Measurements from ENCODE around the gene SLC34A1.
"Not testable (repeated sequence)": the region's sequence is repeated elsewhere in the genome, so short reads cannot be mapped to it uniquely, and the experiment has no call there.

The SLC34A1 gene

GRCh38 chr5:177412603-177413233 lies 28.5 kb downstream of the SLC34A1 start:
- H3K4me3 ChIP-seq, result no peak overlapping the region

GRCh38 chr5:177414481-177414880 lies 30.2 kb downstream of the SLC34A1 start:
- no peak overlapping the region for H3K4me3 ChIP-seq
- no peak for TF ChIP-seq CTCF (IDR thresholded peaks at IDR 0.05)
- H3K27ac ChIP-seq, result no peak overlapping the region
- DNase-seq (ENCODE audit: low spot score), result no peak

More at GRCh38 chr5:177412603-177413233, 28.5 kb downstream of the SLC34A1 start:
- no peak for TF ChIP-seq CTCF (IDR thresholded peaks at IDR 0.05)
- DNase-seq (ENCODE audit: low spot score), result no peak
- H3K27ac ChIP-seq, result no peak overlapping the region

GRCh38 chr5:177417081-177417480 lies 32.8 kb downstream of the SLC34A1 start:
- H3K4me3 ChIP-seq; DNase-seq (ENCODE audit: low spot score); H3K27ac ChIP-seq: not testable (repeated sequence)

GRCh38 chr5:177419046-177419445 lies 34.8 kb downstream of the SLC34A1 start:
- H3K4me3 ChIP-seq, result no peak overlapping the region
- no peak for TF ChIP-seq CTCF (IDR thresholded peaks at IDR 0.05)
- no peak for DNase-seq (ENCODE audit: low spot score)
- H3K27ac ChIP-seq, result no peak overlapping the region

GRCh38 chr5:177420472-177420871 lies 36.2 kb downstream of the SLC34A1 start:
- not testable (repeated sequence) for H3K4me3 ChIP-seq; H3K27ac ChIP-seq; DNase-seq (ENCODE audit: low spot score)

GRCh38 chr5:177421062-177421798 lies 37.0 kb downstream of the SLC34A1 start:
- no peak overlapping the region for H3K4me3 ChIP-seq
- no peak for DNase-seq (ENCODE audit: low spot score)
- H3K27ac ChIP-seq, result no peak overlapping the region
- TF ChIP-seq CTCF (IDR thresholded peaks at IDR 0.05), result no peak

- no peak for TF ChIP-seq CTCF (IDR thresholded peaks at IDR 0.05)
- no peak overlapping the region for H3K4me3 ChIP-seq
- no peak overlapping the region for H3K27ac ChIP-seq
- DNase-seq (ENCODE audit: low spot score), result no peak
These were observed 39.4 kb downstream of the SLC34A1 start for GRCh38 chr5:177423671-177424070.

GRCh38 chr5:177425196-177425800 lies 41.1 kb downstream of the SLC34A1 start:
- TF ChIP-seq CTCF (IDR thresholded peaks at IDR 0.05), result no peak
- H3K27ac ChIP-seq, result peak overlapping the region; percentile 90 to 97
- peak; percentile 68 for DNase-seq (ENCODE audit: low spot score)
- peak overlapping the region; percentile 81 for H3K4me3 ChIP-seq
